Neural cell (in vitro differentiated cells): Measurements from ENCODE around the gene FGF1. TPM values are rescaled to one million over a fixed set of nuclear protein-coding genes. Genes with fewer than 3 reads are reported as not detected.

Source experiments
- H2AFZ ChIP-seq: fragments of 200-600, 300-800 bp; sonication (generic), shearing (Covaris generic); 2 replicates; pipeline ENCODE4 v1.6.0; 2014; ENCODE audit warnings: low read depth, mild to moderate bottlenecking, antibody characterized with exemption, low read length, moderate library complexity
- H3F3A ChIP-seq: fragments of 200-600 bp; shearing (Covaris generic); 2 replicates; pipeline ENCODE4 v1.6.1; 2016; ENCODE audit warnings: mild to moderate bottlenecking, moderate library complexity, mixed read lengths, antibody characterized with exemption, low read length; ENCODE audit not compliant: insufficient read depth, poor library complexity, severe bottlenecking
- H3K27ac ChIP-seq: fragments of 200-600, 300-800 bp; sonication (generic), shearing (Covaris generic); 2 replicates; pipeline ENCODE4 v1.5.1; 2014; ENCODE audit warnings: mild to moderate bottlenecking, low read length, moderate library complexity
- H3K27me3 ChIP-seq: fragments of 300-800, 200-600 bp; sonication (generic), shearing (Covaris generic); 2 replicates; pipeline ENCODE4 v1.6.0; 2014; ENCODE audit warnings: mild to moderate bottlenecking, low read depth, low read length, moderate library complexity; ENCODE audit not compliant: insufficient read depth
- H3K36me3 ChIP-seq: fragments of 300-800, 200-600 bp; sonication (generic), shearing (Covaris generic); 2 replicates; pipeline ENCODE4 v1.5.1; 2014; ENCODE audit warnings: mild to moderate bottlenecking, antibody characterized with exemption, low read length, moderate library complexity; ENCODE audit not compliant: insufficient read depth
- H3K4me2 ChIP-seq: fragments of 300-800, 200-600 bp; sonication (generic), shearing (Covaris generic); 2 replicates; pipeline ENCODE4 v1.6.0; 2014; ENCODE audit warnings: mild to moderate bottlenecking, low read length
- H3K4me3 ChIP-seq: fragments of 300-800, 200-600 bp; sonication (generic), shearing (Covaris generic); 2 replicates; pipeline ENCODE4 v1.5.1; 2014; ENCODE audit warnings: mild to moderate bottlenecking, low read length, moderate library complexity
- H3K79me2 ChIP-seq: fragments of 200-600 bp; shearing (Covaris generic); replicated peaks from 2 replicates; pipeline ENCODE4 v1.6.0; 2014; ENCODE audit warnings: mild to moderate bottlenecking, low read length, moderate library complexity; ENCODE audit not compliant: insufficient read depth
- H3K9ac ChIP-seq: fragments of 300-800, 200-600 bp; sonication (generic), shearing (Covaris generic); 2 replicates; pipeline ENCODE4 v1.6.1; 2016; ENCODE audit warnings: mild to moderate bottlenecking, low read length, mixed read lengths
- H3K9me2 ChIP-seq: fragments of 200-600 bp; shearing (Covaris generic); 2 replicates; pipeline ENCODE4 v1.6.1; 2016; ENCODE audit warnings: mild to moderate bottlenecking, low read length, mixed read lengths; ENCODE audit not compliant: insufficient read depth
- H3K9me3 ChIP-seq: fragments of 200-600, 300-800 bp; sonication (generic), shearing (Covaris generic); 2 replicates; pipeline ENCODE4 v1.6.1; 2016; ENCODE audit warnings: mild to moderate bottlenecking, mixed run types, low read length, moderate library complexity, mixed read lengths
- H4K20me1 ChIP-seq: fragments of 200-600 bp; shearing (Covaris generic); 2 replicates; pipeline ENCODE4 v1.6.1; 2016; ENCODE audit warnings: mild to moderate bottlenecking, mixed run types; ENCODE audit not compliant: insufficient read depth
- EP300 ChIP-seq: fragments of 450-650 bp; conservative IDR thresholded peaks from 2 replicates; pipeline ENCODE4 v1.6.1; 2014; ENCODE audit warnings: antibody characterized with exemption, mild to moderate bottlenecking, moderate library complexity; ENCODE audit not compliant: poor library complexity, severe bottlenecking
- EZH2 ChIP-seq: fragments of 200-600, 300-800 bp; shearing (Covaris generic), sonication (generic); IDR thresholded peaks from 2 replicates; pipeline ENCODE4 v1.6.1; 2014; ENCODE audit warnings: antibody characterized with exemption, low read length, borderline replicate concordance, mild to moderate bottlenecking; ENCODE audit not compliant: insufficient read depth, poor library complexity, severe bottlenecking
- MXI1 ChIP-seq: fragments of 450-650 bp; conservative IDR thresholded peaks from 2 replicates; pipeline ENCODE4 v1.6.1; 2014; ENCODE audit warnings: antibody characterized with exemption, mild to moderate bottlenecking; ENCODE audit not compliant: poor library complexity, severe bottlenecking
- POLR2AphosphoS5 ChIP-seq: IDR thresholded peaks from 2 replicates; pipeline ENCODE4 v1.6.1; 2012
- RAD21 ChIP-seq: fragments of 450-650 bp; conservative IDR thresholded peaks from 2 replicates; pipeline ENCODE4 v1.6.1; 2014; ENCODE audit warnings: antibody characterized with exemption, mild to moderate bottlenecking, moderate library complexity
- SMC3 ChIP-seq: fragments of 450-650 bp; conservative IDR thresholded peaks from 2 replicates; pipeline ENCODE4 v1.6.1; 2014; ENCODE audit warnings: antibody characterized with exemption, mild to moderate bottlenecking, moderate library complexity; ENCODE audit not compliant: poor library complexity
- TAF1 ChIP-seq: IDR thresholded peaks from 2 replicates; pipeline ENCODE4 v1.6.1; 2012; ENCODE audit warnings: low read depth
- polyA plus RNA-seq: library from polyadenylated mRNA; depleted of rRNA; stranded (reverse); fragments of >200 nt; gene quantifications from 2 replicates; pipeline ENCODE4 v1.2.3, GENCODE V29; 2014
- TF ChIP-seq, protein P1 (sequence below): IDR thresholded peaks from 2 replicates; pipeline ENCODE4 v1.6.1; 2012; ENCODE audit warnings: borderline replicate concordance
- TF ChIP-seq, protein P2 (sequence below): fragments of 450-650 bp; IDR thresholded peaks from 2 replicates; pipeline ENCODE4 v1.5.1; 2014; ENCODE audit warnings: antibody characterized with exemption, mild to moderate bottlenecking, moderate library complexity; ENCODE audit not compliant: poor library complexity, severe bottlenecking

Gene FGF1
- polyA plus RNA-seq, 1 donor from 2014 or later: not detected

DNA sequence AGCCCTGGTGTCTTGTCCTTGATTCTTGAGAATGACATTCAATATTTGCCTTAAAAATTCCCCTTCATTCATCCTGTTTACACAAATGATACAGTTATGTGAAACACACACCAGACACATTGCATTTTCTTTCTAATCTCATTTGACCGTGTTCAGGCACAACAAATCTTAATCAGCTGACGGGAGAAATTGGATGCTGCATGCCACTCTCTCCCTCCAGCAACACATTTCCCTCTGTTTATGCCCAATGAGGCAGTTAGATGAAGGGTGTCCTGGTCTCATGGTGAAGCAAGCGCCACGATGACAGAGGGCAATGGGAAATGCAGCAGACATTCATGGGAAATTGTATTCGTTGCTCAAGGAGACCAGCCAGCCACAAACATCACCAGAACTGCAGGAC lies 3.2 kb upstream of the FGF1 start:
- no peak overlapping the region for H2AFZ ChIP-seq
- no peak overlapping the region for H3K4me3 ChIP-seq
- no peaks in the 10 kb centered on the region for H3K27me3 ChIP-seq
- no peak overlapping the region for H3K9ac ChIP-seq
- H3K79me2 ChIP-seq: no peaks in the 10 kb centered on the region
- no peak overlapping the region for H3K27ac ChIP-seq
- no peak overlapping the region for H3K4me2 ChIP-seq
- H3K9me2 ChIP-seq: no peaks in the 10 kb centered on the region
- TF ChIP-seq, protein P1, sequence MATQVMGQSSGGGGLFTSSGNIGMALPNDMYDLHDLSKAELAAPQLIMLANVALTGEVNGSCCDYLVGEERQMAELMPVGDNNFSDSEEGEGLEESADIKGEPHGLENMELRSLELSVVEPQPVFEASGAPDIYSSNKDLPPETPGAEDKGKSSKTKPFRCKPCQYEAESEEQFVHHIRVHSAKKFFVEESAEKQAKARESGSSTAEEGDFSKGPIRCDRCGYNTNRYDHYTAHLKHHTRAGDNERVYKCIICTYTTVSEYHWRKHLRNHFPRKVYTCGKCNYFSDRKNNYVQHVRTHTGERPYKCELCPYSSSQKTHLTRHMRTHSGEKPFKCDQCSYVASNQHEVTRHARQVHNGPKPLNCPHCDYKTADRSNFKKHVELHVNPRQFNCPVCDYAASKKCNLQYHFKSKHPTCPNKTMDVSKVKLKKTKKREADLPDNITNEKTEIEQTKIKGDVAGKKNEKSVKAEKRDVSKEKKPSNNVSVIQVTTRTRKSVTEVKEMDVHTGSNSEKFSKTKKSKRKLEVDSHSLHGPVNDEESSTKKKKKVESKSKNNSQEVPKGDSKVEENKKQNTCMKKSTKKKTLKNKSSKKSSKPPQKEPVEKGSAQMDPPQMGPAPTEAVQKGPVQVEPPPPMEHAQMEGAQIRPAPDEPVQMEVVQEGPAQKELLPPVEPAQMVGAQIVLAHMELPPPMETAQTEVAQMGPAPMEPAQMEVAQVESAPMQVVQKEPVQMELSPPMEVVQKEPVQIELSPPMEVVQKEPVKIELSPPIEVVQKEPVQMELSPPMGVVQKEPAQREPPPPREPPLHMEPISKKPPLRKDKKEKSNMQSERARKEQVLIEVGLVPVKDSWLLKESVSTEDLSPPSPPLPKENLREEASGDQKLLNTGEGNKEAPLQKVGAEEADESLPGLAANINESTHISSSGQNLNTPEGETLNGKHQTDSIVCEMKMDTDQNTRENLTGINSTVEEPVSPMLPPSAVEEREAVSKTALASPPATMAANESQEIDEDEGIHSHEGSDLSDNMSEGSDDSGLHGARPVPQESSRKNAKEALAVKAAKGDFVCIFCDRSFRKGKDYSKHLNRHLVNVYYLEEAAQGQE: no peak
- TF ChIP-seq EZH2: no peak
- no peak for TF ChIP-seq EP300
- TF ChIP-seq, protein P2, sequence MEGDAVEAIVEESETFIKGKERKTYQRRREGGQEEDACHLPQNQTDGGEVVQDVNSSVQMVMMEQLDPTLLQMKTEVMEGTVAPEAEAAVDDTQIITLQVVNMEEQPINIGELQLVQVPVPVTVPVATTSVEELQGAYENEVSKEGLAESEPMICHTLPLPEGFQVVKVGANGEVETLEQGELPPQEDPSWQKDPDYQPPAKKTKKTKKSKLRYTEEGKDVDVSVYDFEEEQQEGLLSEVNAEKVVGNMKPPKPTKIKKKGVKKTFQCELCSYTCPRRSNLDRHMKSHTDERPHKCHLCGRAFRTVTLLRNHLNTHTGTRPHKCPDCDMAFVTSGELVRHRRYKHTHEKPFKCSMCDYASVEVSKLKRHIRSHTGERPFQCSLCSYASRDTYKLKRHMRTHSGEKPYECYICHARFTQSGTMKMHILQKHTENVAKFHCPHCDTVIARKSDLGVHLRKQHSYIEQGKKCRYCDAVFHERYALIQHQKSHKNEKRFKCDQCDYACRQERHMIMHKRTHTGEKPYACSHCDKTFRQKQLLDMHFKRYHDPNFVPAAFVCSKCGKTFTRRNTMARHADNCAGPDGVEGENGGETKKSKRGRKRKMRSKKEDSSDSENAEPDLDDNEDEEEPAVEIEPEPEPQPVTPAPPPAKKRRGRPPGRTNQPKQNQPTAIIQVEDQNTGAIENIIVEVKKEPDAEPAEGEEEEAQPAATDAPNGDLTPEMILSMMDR: no peak
- TF ChIP-seq TAF1: no peak
- no peaks in the 10 kb centered on the region for H4K20me1 ChIP-seq
- no peaks in the 10 kb centered on the region for H3K9me3 ChIP-seq
- no peaks in the 10 kb centered on the region for H3F3A ChIP-seq
- no peaks in the 10 kb centered on the region for H3K36me3 ChIP-seq

GRCh38 chr5:142688281-142688989 lies 2.5 kb upstream of the FGF1 start:
- H3K27me3 ChIP-seq: no peaks in the 10 kb centered on the region
- no peak overlapping the region for H3K27ac ChIP-seq
- no peaks in the 10 kb centered on the region for H3K9me3 ChIP-seq
- H3K9ac ChIP-seq: no peak overlapping the region
- H2AFZ ChIP-seq: no peak overlapping the region
- no peaks in the 10 kb centered on the region for H4K20me1 ChIP-seq
- no peaks in the 10 kb centered on the region for H3K36me3 ChIP-seq
- no peak overlapping the region for H3K4me3 ChIP-seq
- TF ChIP-seq MXI1 (no peak), SMC3 (no peak)
- no peaks in the 10 kb centered on the region for H3K9me2 ChIP-seq
- no peak overlapping the region for H3K4me2 ChIP-seq
- H3F3A ChIP-seq: no peaks in the 10 kb centered on the region
- no peaks in the 10 kb centered on the region for H3K79me2 ChIP-seq

GRCh38 chr5:142686968-142687367 lies 1.1 kb upstream of the FGF1 start:
- H3K9me2 ChIP-seq: no peaks in the 10 kb centered on the region
- H4K20me1 ChIP-seq: no peaks in the 10 kb centered on the region
- no peak overlapping the region for H3K9ac ChIP-seq
- no peak overlapping the region for H2AFZ ChIP-seq
- no peak overlapping the region for H3K4me3 ChIP-seq
- TF ChIP-seq POLR2AphosphoS5: no peak
- no peak for TF ChIP-seq SMC3
- TF ChIP-seq, protein P1: no peak
- TF ChIP-seq, protein P2: no peak
- no peak for TF ChIP-seq EP300
- TF ChIP-seq RAD21: no peak
- no peak for TF ChIP-seq TAF1
- TF ChIP-seq EZH2: no peak
- no peak for TF ChIP-seq MXI1
- H3K27ac ChIP-seq: no peak overlapping the region
- H3F3A ChIP-seq: no peaks in the 10 kb centered on the region
- H3K79me2 ChIP-seq: no peaks in the 10 kb centered on the region
- H3K27me3 ChIP-seq: no peaks in the 10 kb centered on the region
- no peaks in the 10 kb centered on the region for H3K36me3 ChIP-seq
- no peak overlapping the region for H3K4me2 ChIP-seq
- no peaks in the 10 kb centered on the region for H3K9me3 ChIP-seq
